ENCODE results near the gene CERS6. TPM values are rescaled to one million over a fixed set of nuclear protein-coding genes. Genes with fewer than 3 reads are reported as not detected.

CERS6 gene
- total RNA-seq, 1 experiment from 2014 or later = 17.3 TPM

- TF ChIP-seq E2F5 (CRISPR knock-in tag; IDR thresholded peaks at IDR 0.05) (no peak), MAX (CRISPR knock-in tag; IDR thresholded peaks at IDR 0.05) (no peak), JAZF1 (CRISPR knock-in tag; IDR thresholded peaks at IDR 0.05) (no peak), ZMAT4 (CRISPR knock-in tag; IDR thresholded peaks at IDR 0.05) (no peak), ZNF317 (CRISPR knock-in tag; IDR thresholded peaks at IDR 0.05; ENCODE audit: borderline replicate concordance, low read depth) (no peak), TP53 (CRISPR knock-in tag; IDR thresholded peaks at IDR 0.05) (no peak), AFF4 (CRISPR knock-in tag; IDR thresholded peaks at IDR 0.05; ENCODE audit: borderline replicate concordance) (no peak), GRHL2 (CRISPR knock-in tag; IDR thresholded peaks at IDR 0.05; ENCODE audit: insufficient replicate concordance, severe bottlenecking) (no peak), SMAD4 (CRISPR knock-in tag; IDR thresholded peaks at IDR 0.05) (no peak), USF2 (CRISPR knock-in tag; IDR thresholded peaks at IDR 0.05) (no peak), CDX4 (CRISPR knock-in tag; IDR thresholded peaks at IDR 0.05; ENCODE audit: borderline replicate concordance) (no peak), TEAD1 (CRISPR knock-in tag; IDR thresholded peaks at IDR 0.05) (no peak), PREB (CRISPR knock-in tag; IDR thresholded peaks at IDR 0.05; ENCODE audit: borderline replicate concordance) (no peak)
Observed at GRCh38 chr2:168622559-168622958, 166.5 kb downstream of the CERS6 start (continued).

GRCh38 chr2:168624028-168624427 is 168.0 kb downstream of the CERS6 start:
- CTCF ChIA-PET = no interaction called here
- Mint-ChIP-seq H3K27me3 (ENCODE audit: low read depth) (no peaks in the 10 kb centered on the region), H3K4me1 (peaks cover 52% of the 10 kb centered on the region), H3K27ac (no peak overlapping the region), H3K9me3 (no peaks in the 10 kb centered on the region), H3K4me3 (no peak overlapping the region), H3K36me3 (no peaks in the 10 kb centered on the region)
- ATAC-seq (no peak), DNase-seq (ENCODE audit: low spot score) (no peak)
- POLR2A ChIA-PET = no interaction called here
- TF ChIP-seq PRRX2 (CRISPR knock-in tag; IDR thresholded peaks at IDR 0.05) = no peak
- TF ChIP-seq CTCF (IDR thresholded peaks at IDR 0.05) = no peak
- TF ChIP-seq CDX4 (CRISPR knock-in tag; IDR thresholded peaks at IDR 0.05; ENCODE audit: borderline replicate concordance) = no peak
- no peak for TF ChIP-seq USF2 (CRISPR knock-in tag; IDR thresholded peaks at IDR 0.05)
- no peak for TF ChIP-seq CBFB (CRISPR knock-in tag; IDR thresholded peaks at IDR 0.05; ENCODE audit: low read depth)
- no peak for TF ChIP-seq NFE2L1 (CRISPR knock-in tag; IDR thresholded peaks at IDR 0.05)
- TF ChIP-seq GRHL2 (CRISPR knock-in tag; IDR thresholded peaks at IDR 0.05; ENCODE audit: insufficient replicate concordance, severe bottlenecking) = no peak
- no peak for TF ChIP-seq MLX (CRISPR knock-in tag; IDR thresholded peaks at IDR 0.05)
- TF ChIP-seq ZNF423 (CRISPR knock-in tag; IDR thresholded peaks at IDR 0.05) = no peak
- TF ChIP-seq ATF3 (CRISPR knock-in tag; conservative IDR thresholded peaks at IDR 0.05) = no peak
- no peak for TF ChIP-seq ATF1 (CRISPR knock-in tag; IDR thresholded peaks at IDR 0.05)

Data from WTC11 (cell line).